Skin epidermis (tissue), 12 donors: ENCODE results near the gene KIAA1614.
"Not testable (repeated sequence)": the region's sequence is repeated elsewhere in the genome, so short reads cannot be mapped to it uniquely, and the experiment has no call there.

Source experiments
- H3K27ac ChIP-seq, 21 experiments: fragments of 200-600 bp; sonication (generic) in 11 of 21; one replicate each; pipeline ENCODE4 v1.5.0; 2020; ENCODE audit warnings: mild to moderate bottlenecking in 3 of 21, inconsistent platforms in 2 of 21, moderate library complexity in 2 of 21
- H3K4me3 ChIP-seq, 7 experiments: fragments of 200-600 bp; sonication (generic) in 2 of 7; one replicate each; pipeline ENCODE4 v1.5.0; 2020; ENCODE audit warnings: inconsistent platforms in 2 of 7, mild to moderate bottlenecking in 2 of 7, moderate library complexity in 1 of 7

Gene KIAA1614

GRCh38 chr1:180953291-180954004 lies 40.8 kb downstream of the KIAA1614 start:
- Histone ChIP-seq H3K4me3 (peak overlapping the region; percentile 35 to 55 (median 47)), H3K27ac (peak overlapping the region in 20 of 21 experiments; percentile 8 to 82 (median 70))

GRCh38 chr1:180954005-180954800 lies 41.5 kb downstream of the KIAA1614 start:
- Histone ChIP-seq H3K27ac (peak overlapping the region; percentile 8 to 82 (median 68)), H3K4me3 (peak overlapping the region; percentile 35 to 55 (median 47))

GRCh38 chr1:180954801-180955165 lies 42.1 kb downstream of the KIAA1614 start:
- Histone ChIP-seq H3K4me3 (peak overlapping the region in 1 of 7 experiments; percentile 40), H3K27ac (peak overlapping the region in 10 of 21 experiments; percentile 6 to 81 (median 71))

GRCh38 chr1:180956028-180956640 lies 43.4 kb downstream of the KIAA1614 start:
- peak overlapping the region in 6 of 21 experiments; percentile 1 to 44 (median 32) for H3K27ac ChIP-seq
- no peak overlapping the region for H3K4me3 ChIP-seq

DNA sequence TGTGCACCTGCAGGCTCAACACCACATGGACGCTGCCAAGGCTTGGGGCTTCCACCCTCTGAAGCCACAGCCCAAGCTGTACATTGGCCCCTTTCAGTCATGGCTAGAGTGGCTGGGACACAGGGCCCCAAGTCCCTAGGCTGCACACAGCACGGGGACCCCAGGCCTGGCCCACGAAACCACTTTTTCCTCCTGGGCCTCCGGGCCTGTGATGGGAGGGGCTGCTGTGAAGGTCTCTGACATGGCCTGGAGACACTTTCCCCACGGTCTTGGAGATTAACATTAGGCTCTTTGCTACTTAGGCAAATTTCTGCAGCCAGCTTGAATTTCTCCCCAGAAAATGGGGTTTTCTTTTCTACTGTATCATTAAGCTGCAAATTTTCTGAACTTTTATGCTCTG lies 46.9 kb downstream of the KIAA1614 start:
- H3K4me3 ChIP-seq, H3K27ac ChIP-seq: not testable (repeated sequence)

- Histone ChIP-seq H3K27ac (peak overlapping the region in 7 of 21 experiments; percentile 4 to 58 (median 22)), H3K4me3 (no peak overlapping the region)
Observed at GRCh38 chr1:180961622-180962021, 48.9 kb downstream of the KIAA1614 start.

GRCh38 chr1:180962178-180962577 lies 49.5 kb downstream of the KIAA1614 start:
- Histone ChIP-seq H3K27ac (peak overlapping the region in 7 of 21 experiments; percentile 4 to 58 (median 22)), H3K4me3 (no peak overlapping the region)

GRCh38 chr1:180964056-180964455 lies 51.4 kb downstream of the KIAA1614 start:
- no peak overlapping the region for H3K27ac ChIP-seq
- no peak overlapping the region for H3K4me3 ChIP-seq

GRCh38 chr1:180964595-180964994 lies 51.9 kb downstream of the KIAA1614 start:
- Histone ChIP-seq H3K27ac (no peak overlapping the region), H3K4me3 (no peak overlapping the region)

DNA sequence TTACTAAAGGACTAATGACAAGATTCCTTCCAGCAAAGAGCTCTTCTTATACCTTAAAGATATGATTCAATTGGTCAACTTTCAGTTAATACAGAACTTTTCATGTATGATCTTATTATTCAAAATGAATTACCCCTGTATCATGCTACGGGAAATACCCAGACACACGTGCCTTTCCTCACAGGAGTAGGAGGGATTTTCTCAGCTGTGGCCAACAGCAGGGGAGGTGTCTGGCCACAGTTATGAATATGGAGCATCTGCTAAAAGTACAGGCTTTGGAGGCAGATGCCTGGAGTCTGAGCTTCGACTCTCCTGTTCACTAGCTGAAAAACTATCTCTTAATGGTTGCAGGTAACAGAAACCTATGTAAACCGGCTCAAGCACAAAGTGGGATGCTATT lies 53.6 kb downstream of the KIAA1614 start:
- no peak overlapping the region for H3K4me3 ChIP-seq
- no peak overlapping the region for H3K27ac ChIP-seq

DNA sequence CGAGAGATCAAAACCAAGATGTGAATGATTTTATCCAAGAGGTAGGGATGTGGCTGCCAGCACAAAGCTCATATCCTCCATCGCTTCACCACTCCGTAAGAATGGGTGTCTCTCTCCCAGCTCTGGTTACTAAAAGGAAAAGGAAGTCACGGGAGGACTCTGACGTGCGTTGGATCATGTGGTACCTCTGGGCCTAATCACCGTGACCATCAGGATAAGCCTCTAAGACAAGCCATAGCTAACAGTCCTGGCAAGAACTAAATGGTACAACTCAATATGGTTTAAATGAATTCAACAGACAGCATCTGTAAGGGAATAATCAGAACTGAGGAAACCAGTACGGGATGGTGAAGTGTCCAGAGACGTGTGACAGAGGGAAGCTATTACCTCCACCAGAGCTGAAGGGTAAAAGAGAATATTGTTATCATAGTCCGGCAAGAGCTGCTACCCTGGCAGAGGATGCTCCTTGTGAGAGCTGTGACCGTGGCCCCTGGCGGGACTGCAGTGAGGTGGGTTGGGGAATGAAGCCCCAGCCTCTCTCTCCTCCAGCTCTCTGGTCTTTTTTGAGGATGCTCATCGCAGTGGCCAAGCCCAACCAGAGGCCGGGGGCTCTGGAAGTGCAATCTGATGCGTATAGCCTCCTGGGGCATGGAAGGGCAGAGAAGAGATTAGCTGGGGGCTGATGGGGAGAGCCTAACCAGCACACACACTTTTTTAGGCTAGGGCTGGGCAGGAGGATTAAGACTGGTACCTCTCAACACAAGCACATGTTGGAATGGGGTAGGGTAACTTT lies 54.2 kb downstream of the KIAA1614 start:
- peak overlapping the region in 1 of 21 experiments; percentile 53 for H3K27ac ChIP-seq

DNA sequence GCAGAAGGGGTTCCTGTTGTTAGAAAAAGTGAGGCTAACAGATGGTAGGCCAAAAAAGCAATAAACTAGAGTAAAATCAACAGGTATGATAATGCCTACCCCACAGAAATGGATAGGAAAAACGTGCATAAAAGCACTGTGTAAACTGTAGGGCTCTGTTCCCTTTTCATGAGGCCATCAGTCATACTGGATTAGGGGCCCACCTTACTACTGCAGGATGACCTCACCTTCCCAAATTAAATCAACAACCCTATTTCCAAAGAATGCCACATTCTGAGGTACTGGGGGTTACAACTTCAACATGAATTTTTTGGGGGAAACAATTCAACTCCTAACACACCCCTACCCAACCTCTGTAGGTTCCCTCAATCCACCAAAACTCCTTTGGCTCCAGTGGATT lies 54.9 kb downstream of the KIAA1614 start:
- Histone ChIP-seq H3K4me3 (no peak overlapping the region), H3K27ac (peak overlapping the region in 1 of 21 experiments; percentile 53)

More for the DNA sequence above, 54.2 kb downstream of the KIAA1614 start:
- H3K4me3 ChIP-seq = no peak overlapping the region

- not testable (repeated sequence) for H3K27ac ChIP-seq, H3K4me3 ChIP-seq
Observed at GRCh38 chr1:180968834-180969233, 56.1 kb downstream of the KIAA1614 start.

DNA sequence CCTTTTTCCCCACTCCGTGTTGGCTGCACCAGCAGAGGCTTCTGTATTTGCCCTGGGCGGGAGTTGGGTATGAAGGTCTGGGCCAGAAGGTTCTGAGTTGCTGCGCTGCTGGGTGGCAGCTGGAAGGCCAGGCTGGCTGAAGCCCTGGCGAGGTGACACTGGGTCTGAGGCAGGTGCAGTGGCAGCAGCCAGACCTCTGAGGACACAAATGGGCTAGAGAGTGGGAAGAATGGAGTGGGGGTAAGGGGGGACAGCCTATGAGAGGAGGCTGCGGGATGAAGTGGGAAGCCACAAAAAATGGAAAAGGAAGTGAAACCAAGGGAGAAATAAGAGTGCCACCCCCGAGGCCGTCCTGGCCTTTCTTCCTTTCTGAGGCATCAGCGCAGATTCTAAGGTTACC lies 56.7 kb downstream of the KIAA1614 start:
- no peak overlapping the region for H3K4me3 ChIP-seq
- H3K27ac ChIP-seq = no peak overlapping the region

DNA sequence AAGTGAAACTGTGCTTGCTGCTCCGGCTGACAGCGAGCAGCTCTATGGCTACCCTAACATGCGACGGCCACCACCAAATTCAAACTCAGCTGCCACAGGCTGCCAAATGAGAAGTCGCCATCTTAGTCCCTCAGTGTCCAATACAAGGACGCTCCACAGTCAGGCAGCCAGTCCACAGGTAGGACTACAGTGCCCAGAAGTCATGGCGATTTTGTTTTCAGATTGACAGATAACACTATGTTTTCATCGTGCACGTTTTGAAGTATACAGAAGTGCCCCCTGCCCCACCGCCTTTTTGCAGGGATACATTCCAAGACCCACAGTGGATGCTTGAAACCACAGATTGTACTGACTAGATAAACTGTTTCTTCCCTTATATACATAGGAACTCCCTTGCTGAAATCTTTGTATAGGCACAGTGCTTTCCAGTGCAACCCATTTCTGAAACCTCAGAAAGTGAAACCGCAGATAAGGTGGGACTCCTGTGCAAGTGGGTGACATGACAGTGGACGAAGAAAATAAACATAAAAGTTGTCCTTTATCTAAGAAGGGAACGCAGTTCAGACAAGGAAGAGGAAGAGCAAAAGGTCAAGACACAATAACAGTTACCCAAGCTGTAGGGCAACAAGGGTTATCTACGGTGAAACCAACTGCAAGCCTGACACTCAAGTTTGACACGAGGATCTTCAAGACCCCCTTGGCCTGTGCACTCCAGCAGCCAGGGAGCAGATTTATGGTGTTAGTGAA lies 57.8 kb downstream of the KIAA1614 start:
- Histone ChIP-seq H3K27ac (no peak overlapping the region), H3K4me3 (no peak overlapping the region)

DNA sequence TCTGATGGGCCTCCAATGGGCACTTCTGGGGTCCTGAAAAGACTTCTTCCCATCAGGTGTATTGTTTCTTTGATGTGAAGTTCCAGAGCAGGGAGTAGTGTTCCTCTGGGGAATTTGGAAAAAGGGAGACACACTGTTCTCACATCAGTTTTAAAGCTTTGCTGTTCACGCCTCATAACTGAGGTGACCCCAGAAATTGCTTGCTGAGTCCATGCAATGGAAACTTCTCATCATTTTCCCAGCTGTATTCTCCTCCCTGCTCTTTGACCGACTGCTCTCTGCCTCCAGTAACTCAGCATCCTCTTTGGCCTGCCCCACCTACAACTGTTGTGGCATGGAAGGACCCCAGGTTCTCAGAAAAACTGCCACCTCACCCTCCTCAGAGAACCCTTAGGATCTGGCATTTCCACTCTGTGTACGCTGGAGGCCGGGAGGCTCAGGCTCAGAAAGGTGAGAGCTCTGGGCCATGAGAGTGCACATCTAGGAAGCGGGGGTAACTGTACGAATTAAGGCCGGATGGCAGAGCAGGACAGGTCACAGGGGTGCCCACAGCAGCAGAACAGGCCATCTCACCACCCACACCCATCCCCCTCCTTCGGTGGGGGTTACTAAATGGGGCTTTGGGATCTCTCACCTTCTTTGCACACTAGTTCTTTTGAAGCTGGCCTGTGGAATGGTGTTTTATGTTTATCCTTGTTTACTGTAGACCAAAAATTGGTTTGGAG lies 58.7 kb downstream of the KIAA1614 start:
- no peak overlapping the region for H3K27ac ChIP-seq
- H3K4me3 ChIP-seq = no peak overlapping the region

DNA sequence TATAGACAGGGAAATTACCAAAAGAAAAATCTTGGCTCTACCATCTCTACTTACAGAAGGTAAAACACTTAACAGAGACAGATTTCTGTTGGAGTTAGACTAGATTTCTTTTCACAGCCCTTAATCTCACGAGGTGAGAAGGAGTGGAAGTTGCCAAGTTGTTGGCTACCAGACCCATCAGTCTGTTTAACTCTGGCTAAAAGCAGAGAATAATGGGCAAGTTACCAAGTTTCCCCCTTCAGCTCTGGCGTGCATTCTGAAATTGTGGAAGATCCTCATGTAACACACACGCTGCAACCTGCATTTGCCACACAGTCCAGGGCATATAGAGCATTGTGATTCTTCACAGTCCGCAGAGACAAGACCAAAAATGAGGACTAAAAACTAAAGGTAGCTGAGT lies 60.7 kb downstream of the KIAA1614 start:
- Histone ChIP-seq H3K27ac (no peak overlapping the region), H3K4me3 (no peak overlapping the region)

DNA sequence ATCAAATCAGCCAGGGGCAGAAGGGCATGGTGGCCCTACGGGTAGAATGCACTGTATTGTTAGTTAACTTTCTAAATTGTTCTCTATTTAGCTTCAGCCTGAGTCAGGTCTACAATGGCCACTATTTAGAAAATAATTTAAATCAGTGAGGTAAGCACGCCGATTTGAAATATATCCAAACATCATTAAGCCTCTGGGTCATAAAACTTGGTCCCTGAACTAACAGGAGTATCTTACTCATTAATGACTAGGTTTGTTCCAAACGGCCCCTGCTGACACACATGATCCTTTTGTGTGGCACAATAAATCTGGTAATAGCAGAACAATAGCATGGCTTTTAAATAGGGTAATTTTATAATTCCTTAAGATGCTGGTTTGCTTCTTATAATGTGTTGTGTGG lies 61.5 kb downstream of the KIAA1614 start:
- H3K4me3 ChIP-seq = no peak overlapping the region

More for the DNA sequence above, 61.5 kb downstream of the KIAA1614 start:
- peak overlapping the region in 1 of 21 experiments; percentile 6 for H3K27ac ChIP-seq
